SK-N-MC (cell line): Measurements from ENCODE around the gene GABBR2.
"Not testable (repeated sequence)": the region's sequence is repeated elsewhere in the genome, so short reads cannot be mapped to it uniquely, and the experiment has no call there.

Experiments
- DNase-seq: peaks from one replicate; pipeline ENCODE4 v3.0.0-alpha.2; 2011; ENCODE audit warnings: low read depth, low spot score
- H3K27ac ChIP-seq: fragments of 200-600 bp; sonication (generic); 2 replicates; pipeline ENCODE4 v1.5.1; 2016; ENCODE audit warnings: mixed run types
- H3K36me3 ChIP-seq: fragments of 200-600 bp; sonication (generic); 2 replicates; pipeline ENCODE4 v1.6.1; 2017; ENCODE audit warnings: antibody characterized with exemption, low read length, mixed read lengths; ENCODE audit not compliant: insufficient read depth
- H3K4me3 ChIP-seq: fragments of 200-600 bp; sonication (generic); 2 replicates; pipeline ENCODE4 v1.5.1; 2016
- H3K9ac ChIP-seq: fragments of 200-600 bp; sonication (generic); 2 replicates; pipeline ENCODE4 v1.8.0; 2017; ENCODE audit warnings: mixed run types, mixed read lengths; ENCODE audit not compliant: insufficient read length
- H3K9me3 ChIP-seq: fragments of 200-600 bp; sonication (generic); 2 replicates; pipeline ENCODE4 v1.6.1; 2017; ENCODE audit warnings: low read depth, mild to moderate bottlenecking, antibody characterized with exemption, low read length, moderate library complexity, mixed read lengths
- EZH2 ChIP-seq: fragments of 200-600 bp; sonication (generic); IDR thresholded peaks from one replicate; pipeline ENCODE4 v1.6.1; 2017; ENCODE audit warnings: antibody characterized with exemption
- FOXP2 ChIP-seq: optimal IDR thresholded peaks from 2 replicates; pipeline ENCODE3; 2011; ENCODE audit warnings: mild to moderate bottlenecking, moderate library complexity; ENCODE audit not compliant: insufficient read depth; ENCODE audit errors: extremely low read length, control extremely low read depth
- POLR2AphosphoS5 ChIP-seq: IDR thresholded peaks from 2 replicates; pipeline ENCODE4 v1.6.1; 2012; ENCODE audit warnings: mild to moderate bottlenecking, low read depth, low read length, borderline replicate concordance

GABBR2 gene

DNA sequence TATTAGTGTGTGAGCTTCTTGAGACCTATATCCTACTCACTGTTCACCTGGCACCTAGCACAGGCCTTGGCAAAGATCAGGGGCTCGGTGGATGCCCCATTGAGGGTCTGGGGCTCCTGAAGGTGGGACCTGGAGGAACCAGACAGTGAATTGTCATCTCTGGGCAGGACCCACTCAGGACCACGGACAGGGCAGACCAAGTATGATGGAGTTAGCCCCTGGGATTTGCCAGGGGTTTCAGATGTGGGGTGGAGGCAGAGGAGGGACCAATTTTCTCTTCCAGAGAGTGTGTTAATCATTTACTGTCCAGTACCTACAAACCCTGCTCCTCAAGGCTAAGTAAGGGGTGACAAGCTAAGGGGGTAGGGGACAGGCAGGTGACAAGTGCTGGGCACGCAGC, 424.0 kb downstream of the GABBR2 start:
- Histone ChIP-seq H3K4me3 (no peak overlapping the region), H3K36me3 (no peaks in the 10 kb centered on the region), H3K9me3 (no peaks in the 10 kb centered on the region), H3K27ac (no peak overlapping the region), H3K9ac (no peak overlapping the region)
- TF ChIP-seq EZH2, result no peak
- no peak for TF ChIP-seq POLR2AphosphoS5
- no peak for DNase-seq

GRCh38 chr9:98283143-98283542, 425.6 kb downstream of the GABBR2 start:
- not testable (repeated sequence) for H3K4me3 ChIP-seq, H3K27ac ChIP-seq, H3K9me3 ChIP-seq, H3K9ac ChIP-seq, DNase-seq, H3K36me3 ChIP-seq

- Histone ChIP-seq H3K9ac (no peak overlapping the region), H3K36me3 (no peaks in the 10 kb centered on the region), H3K27ac (no peak overlapping the region), H3K4me3 (no peak overlapping the region), H3K9me3 (no peaks in the 10 kb centered on the region)
- no peak for TF ChIP-seq EZH2
- no peak for TF ChIP-seq POLR2AphosphoS5
- TF ChIP-seq FOXP2, result no peak
- DNase-seq, result no peak
Observed at GRCh38 chr9:98281281-98281680, 427.5 kb downstream of the GABBR2 start.

DNA sequence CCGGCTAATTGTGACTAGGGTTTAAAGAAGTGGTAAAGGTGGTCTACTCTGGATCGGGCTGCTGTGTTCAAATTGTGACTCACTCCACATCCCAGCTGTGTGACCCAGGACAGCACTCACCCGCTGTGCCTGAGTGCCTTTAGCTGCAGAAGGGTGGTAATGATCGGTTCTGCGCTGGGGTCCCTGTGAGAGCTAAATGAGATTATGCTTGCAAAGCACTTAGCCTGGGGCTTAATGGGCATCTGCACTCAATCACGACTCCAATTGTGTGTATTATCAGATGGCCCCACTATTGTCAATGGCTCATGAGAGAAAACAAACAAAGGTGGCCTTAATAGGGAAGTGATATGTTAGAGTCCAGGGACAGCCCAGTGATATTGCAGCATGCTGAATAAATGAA, 428.2 kb downstream of the GABBR2 start:
- no peaks in the 10 kb centered on the region for H3K36me3 ChIP-seq
- TF ChIP-seq POLR2AphosphoS5 (no peak), EZH2 (no peak), FOXP2 (no peak)
- no peak overlapping the region for H3K4me3 ChIP-seq
- no peak overlapping the region for H3K27ac ChIP-seq
- H3K9me3 ChIP-seq, result no peaks in the 10 kb centered on the region
- DNase-seq, result no peak
- no peak overlapping the region for H3K9ac ChIP-seq

DNA sequence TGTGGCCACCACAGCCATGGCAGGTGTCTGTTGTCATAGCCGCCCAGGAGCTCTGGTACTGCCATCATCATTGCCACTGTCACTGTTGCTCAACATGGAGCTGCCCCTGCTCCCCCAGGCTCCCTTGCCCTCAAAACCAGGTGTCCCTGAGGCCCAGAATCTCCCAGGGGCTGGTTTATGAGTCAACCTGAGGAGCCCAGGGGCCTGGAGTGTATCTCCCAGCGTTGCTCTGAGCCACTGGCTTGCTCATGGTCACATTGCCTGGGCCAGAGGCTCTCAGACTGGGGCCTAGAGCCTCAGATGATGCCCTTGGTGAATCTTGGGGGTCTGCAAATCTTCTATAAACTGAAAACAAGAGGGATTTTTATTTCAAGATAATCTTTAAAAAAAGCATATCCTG, 428.6 kb downstream of the GABBR2 start:
- no peak overlapping the region for H3K9ac ChIP-seq
- no peak overlapping the region for H3K4me3 ChIP-seq
- H3K36me3 ChIP-seq, result no peaks in the 10 kb centered on the region
- DNase-seq, result no peak
- no peak overlapping the region for H3K27ac ChIP-seq
- no peaks in the 10 kb centered on the region for H3K9me3 ChIP-seq
- no peak for TF ChIP-seq FOXP2
- no peak for TF ChIP-seq POLR2AphosphoS5
- no peak for TF ChIP-seq EZH2

DNA sequence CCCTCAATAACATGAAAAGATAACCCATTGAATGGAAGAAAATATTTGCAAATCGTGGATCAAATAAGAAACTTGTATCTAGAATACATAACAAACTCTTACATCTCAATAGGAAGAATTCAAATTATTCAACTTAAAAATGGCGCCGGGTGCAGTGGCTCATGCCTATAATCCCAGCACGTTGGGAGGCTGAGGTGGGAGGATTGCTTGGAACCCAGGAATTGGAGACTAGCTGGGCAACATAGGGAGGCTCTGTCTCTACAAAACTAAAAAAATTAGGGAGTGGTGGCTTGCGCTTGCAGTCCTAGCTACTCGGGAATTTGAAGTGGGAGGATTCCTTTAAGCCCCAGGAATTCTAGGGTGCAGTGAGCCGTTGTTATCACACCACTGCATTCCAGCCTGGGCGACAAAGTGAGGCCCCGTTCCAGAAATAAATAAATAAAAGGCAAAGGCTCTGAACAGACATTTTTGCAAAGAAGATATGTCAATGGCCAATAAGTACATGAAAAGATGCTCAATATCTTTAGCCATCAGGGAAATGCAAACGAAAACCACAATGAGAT, 431.7 kb downstream of the GABBR2 start:
- H3K9me3 ChIP-seq, result no peaks in the 10 kb centered on the region
- no peak for TF ChIP-seq POLR2AphosphoS5
- no peak for TF ChIP-seq EZH2
- TF ChIP-seq FOXP2, result no peak
- no peak overlapping the region for H3K9ac ChIP-seq

GRCh38 chr9:98275159-98275558, 433.6 kb downstream of the GABBR2 start:
- DNase-seq, result no peak
- TF ChIP-seq EZH2 (no peak), FOXP2 (no peak), POLR2AphosphoS5 (no peak)
- Histone ChIP-seq H3K9ac (no peak overlapping the region), H3K9me3 (no peaks in the 10 kb centered on the region), H3K27ac (no peak overlapping the region), H3K36me3 (no peaks in the 10 kb centered on the region), H3K4me3 (no peak overlapping the region)

More for the DNA sequence above, 431.7 kb downstream of the GABBR2 start:
- H3K4me3 ChIP-seq, result no peak overlapping the region
- no peak for DNase-seq
- no peak overlapping the region for H3K27ac ChIP-seq
- H3K36me3 ChIP-seq, result no peaks in the 10 kb centered on the region

GRCh38 chr9:98272083-98272482, 436.7 kb downstream of the GABBR2 start:
- H3K27ac ChIP-seq, result no peak overlapping the region
- H3K9me3 ChIP-seq, result no peaks in the 10 kb centered on the region
- H3K4me3 ChIP-seq, result no peak overlapping the region
- H3K36me3 ChIP-seq, result no peaks in the 10 kb centered on the region
- no peak overlapping the region for H3K9ac ChIP-seq
- TF ChIP-seq POLR2AphosphoS5, result no peak
- TF ChIP-seq EZH2, result no peak
- no peak for TF ChIP-seq FOXP2
- no peak for DNase-seq

GRCh38 chr9:98271479-98271878, 437.3 kb downstream of the GABBR2 start:
- Histone ChIP-seq H3K36me3 (no peaks in the 10 kb centered on the region), H3K9ac (no peak overlapping the region), H3K4me3 (no peak overlapping the region), H3K9me3 (no peaks in the 10 kb centered on the region), H3K27ac (no peak overlapping the region)
- DNase-seq, result no peak
- TF ChIP-seq EZH2, result no peak
- no peak for TF ChIP-seq POLR2AphosphoS5
- no peak for TF ChIP-seq FOXP2

DNA sequence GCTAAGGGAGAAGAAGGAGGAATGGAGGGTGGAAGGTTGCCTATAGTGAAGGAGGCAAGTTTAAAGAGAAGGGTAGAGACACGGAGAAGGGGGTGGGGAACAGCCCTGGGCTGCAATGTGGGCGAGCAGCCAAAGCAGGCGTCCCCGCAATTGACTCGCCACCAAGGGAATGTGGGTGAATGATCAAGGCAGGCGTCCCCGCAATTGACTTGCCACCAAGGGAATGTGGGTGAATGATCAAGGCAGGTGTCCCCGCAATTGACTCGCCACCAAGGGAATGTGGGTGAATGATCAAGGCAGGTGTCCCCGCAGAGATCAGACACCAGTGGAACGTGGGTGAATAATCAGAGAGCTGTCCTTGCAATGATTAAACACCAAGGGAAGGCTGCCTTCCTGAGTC, 438.5 kb downstream of the GABBR2 start:
- not testable (repeated sequence) for DNase-seq, H3K4me3 ChIP-seq, H3K27ac ChIP-seq, H3K9ac ChIP-seq, H3K36me3 ChIP-seq, H3K9me3 ChIP-seq

GRCh38 chr9:98269652-98270051, 439.1 kb downstream of the GABBR2 start:
- H3K9ac ChIP-seq, H3K27ac ChIP-seq, H3K9me3 ChIP-seq, H3K4me3 ChIP-seq, DNase-seq, H3K36me3 ChIP-seq: not testable (repeated sequence)

DNA sequence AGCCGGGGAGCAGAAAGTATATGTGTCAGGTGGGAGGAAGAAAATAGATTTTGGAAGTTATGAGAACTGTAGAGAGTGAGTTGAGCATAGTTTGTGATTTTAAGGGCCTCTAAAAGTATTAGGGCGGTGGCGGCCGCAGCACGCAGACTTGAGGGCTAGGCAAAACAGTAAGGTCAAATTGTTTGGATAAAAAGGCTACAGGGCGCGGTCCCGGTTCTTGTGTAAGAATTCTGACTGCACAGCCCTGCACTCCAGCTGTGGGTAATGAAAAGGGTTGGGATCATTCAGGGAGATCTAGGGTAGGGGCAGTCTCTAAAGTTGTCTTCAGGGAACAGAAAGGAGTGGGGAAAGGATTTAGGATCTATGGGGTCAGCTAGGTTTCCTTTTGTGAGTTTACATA, 441.2 kb downstream of the GABBR2 start:
- not testable (repeated sequence) for H3K27ac ChIP-seq

More for the DNA sequence above, 441.2 kb downstream of the GABBR2 start:
- H3K36me3 ChIP-seq, DNase-seq, H3K9ac ChIP-seq, H3K4me3 ChIP-seq, H3K9me3 ChIP-seq: not testable (repeated sequence)
